PC-9 (cell line): ENCODE results near the gene GPC5.

Source experiments
- EZH2 ChIP-seq: fragments of 200-600 bp; sonication (generic); IDR thresholded peaks from 2 replicates; pipeline ENCODE4 v1.8.0; 2017; ENCODE audit warnings: antibody characterized with exemption, low read depth
- TF ChIP-seq, protein P1 (sequence below): fragments of 200-600 bp; sonication (generic); conservative IDR thresholded peaks from 2 replicates; pipeline ENCODE4 v1.6.1; 2017; ENCODE audit warnings: mixed run types, antibody characterized with exemption, mild to moderate bottlenecking, moderate library complexity

DNA sequence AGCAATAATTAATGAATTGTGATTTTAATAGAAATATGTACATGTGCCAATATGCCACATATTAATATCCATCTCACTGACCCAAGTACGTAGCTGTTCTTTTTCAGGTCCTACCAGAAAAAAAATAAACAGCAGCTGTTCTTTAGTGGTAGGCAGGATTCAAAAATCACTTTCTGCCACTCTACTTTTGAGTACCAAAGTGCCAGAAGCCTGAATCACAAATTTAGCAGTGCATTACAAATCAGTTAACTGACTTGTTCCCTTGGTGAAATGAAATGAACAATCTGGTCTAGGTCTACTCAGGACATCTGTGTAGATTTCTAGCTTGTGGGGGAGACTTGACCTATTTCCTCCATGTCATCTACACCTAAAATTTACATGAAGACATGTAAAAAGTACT, 1052.6 kb downstream of the GPC5 start:
- TF ChIP-seq, protein P1, sequence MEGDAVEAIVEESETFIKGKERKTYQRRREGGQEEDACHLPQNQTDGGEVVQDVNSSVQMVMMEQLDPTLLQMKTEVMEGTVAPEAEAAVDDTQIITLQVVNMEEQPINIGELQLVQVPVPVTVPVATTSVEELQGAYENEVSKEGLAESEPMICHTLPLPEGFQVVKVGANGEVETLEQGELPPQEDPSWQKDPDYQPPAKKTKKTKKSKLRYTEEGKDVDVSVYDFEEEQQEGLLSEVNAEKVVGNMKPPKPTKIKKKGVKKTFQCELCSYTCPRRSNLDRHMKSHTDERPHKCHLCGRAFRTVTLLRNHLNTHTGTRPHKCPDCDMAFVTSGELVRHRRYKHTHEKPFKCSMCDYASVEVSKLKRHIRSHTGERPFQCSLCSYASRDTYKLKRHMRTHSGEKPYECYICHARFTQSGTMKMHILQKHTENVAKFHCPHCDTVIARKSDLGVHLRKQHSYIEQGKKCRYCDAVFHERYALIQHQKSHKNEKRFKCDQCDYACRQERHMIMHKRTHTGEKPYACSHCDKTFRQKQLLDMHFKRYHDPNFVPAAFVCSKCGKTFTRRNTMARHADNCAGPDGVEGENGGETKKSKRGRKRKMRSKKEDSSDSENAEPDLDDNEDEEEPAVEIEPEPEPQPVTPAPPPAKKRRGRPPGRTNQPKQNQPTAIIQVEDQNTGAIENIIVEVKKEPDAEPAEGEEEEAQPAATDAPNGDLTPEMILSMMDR, result no peak
- TF ChIP-seq EZH2, result no peak
